GM12892 (cell line): ENCODE measurements around the gene TMPRSS9.

Experiments used
- POLR2A ChIP-seq: IDR thresholded peaks from 2 replicates; pipeline ENCODE4 v1.6.1; 2011; ENCODE audit warnings: low read depth, low read length, control low read depth
- POLR2AphosphoS5 ChIP-seq: IDR thresholded peaks from 2 replicates; pipeline ENCODE4 v1.6.1; 2011; ENCODE audit warnings: low read depth, low read length, control low read depth
- TAF1 ChIP-seq: IDR thresholded peaks from 2 replicates; pipeline ENCODE4 v1.6.1; 2011; ENCODE audit warnings: low read depth, mild to moderate bottlenecking, control low read depth, low read length, borderline replicate concordance

DNA sequence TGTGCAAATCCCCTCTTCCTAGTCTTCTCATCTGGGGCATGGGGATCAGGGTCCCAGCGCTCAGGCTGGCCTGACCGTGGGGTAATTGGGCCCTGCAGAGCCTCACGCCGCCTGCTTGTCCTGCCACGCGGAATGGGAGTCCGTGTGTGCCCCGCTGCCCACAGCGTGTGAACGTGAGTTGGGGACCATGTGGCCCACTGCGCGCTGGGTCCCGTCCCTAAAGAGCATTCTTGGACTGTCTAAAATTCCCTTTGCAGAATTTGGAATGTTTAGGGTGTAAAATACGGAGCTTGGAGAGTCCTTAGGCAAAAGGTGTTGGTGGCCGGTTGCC lies 2.9 kb downstream of the TMPRSS9 start:
- TF ChIP-seq POLR2A (no peak), POLR2AphosphoS5 (no peak), TAF1 (no peak)
